B cell (primary cell): ENCODE data around the gene SLC25A26. TPM values are rescaled to one million over a fixed set of nuclear protein-coding genes. Genes with fewer than 3 reads are reported as not detected.
"Not testable (repeated sequence)": the region's sequence is repeated elsewhere in the genome, so short reads cannot be mapped to it uniquely, and the experiment has no call there.

Experiments used
- ATAC-seq: fragments of 200-7000 bp; cut with Tn5 transposase; one replicate; pipeline ENCODE4 v1.10.0; 2021; ENCODE audit warnings: low read depth, mild to moderate bottlenecking, moderate number of reproducible peaks, moderate library complexity
- CTCF ChIA-PET: fragments of 350-600 bp; sonication (Branson Sonifier 250); formaldehyde crosslinking; loops from one replicate; lab custom pipeline; 2021; ENCODE audit warnings: antibody characterized with exemption, inconsistent platforms; lab: Charles Lee
- POLR2A ChIA-PET: fragments of 350-600 bp; sonication (Branson Sonifier 250); formaldehyde crosslinking; loops from one replicate; lab custom pipeline; 2021; ENCODE audit warnings: antibody characterized with exemption; lab: Charles Lee
- DNase-seq: peaks from one replicate; pipeline ENCODE4 v3.0.0; 2013
- H2AFZ ChIP-seq: 2 replicates; pipeline ENCODE4 v1.6.1; 2012; ENCODE audit warnings: mild to moderate bottlenecking, low read depth, low read length; ENCODE audit not compliant: insufficient read depth, poor library complexity, severe bottlenecking
- H3K27ac ChIP-seq, 2 donors: 1 replicate in 1 of 2; 2 replicates in 1 of 2; pipeline ENCODE4 v1.5.1; 2012 to 2013; ENCODE audit warnings: low read length in 2 of 2, mild to moderate bottlenecking in 2 of 2, moderate library complexity in 1 of 2
- H3K27me3 ChIP-seq, 4 experiments: fragments of 200-600 bp in 1 of 4; sonication (generic) in 1 of 4; replicated peaks in 1 of 4; 1 replicate in 2 of 4; 2 replicates in 2 of 4; pipeline versions ENCODE4 v1.6.1 to v1.7.0; 2013 to 2016; ENCODE audit warnings: low read length in 3 of 4, mild to moderate bottlenecking in 2 of 4, mixed read lengths in 1 of 4, moderate library complexity in 1 of 4; ENCODE audit not compliant: insufficient read depth in 4 of 4, control insufficient read depth in 3 of 4; ENCODE audit errors: control extremely low read depth in 1 of 4
- H3K36me3 ChIP-seq, 2 experiments: replicated peaks in 1 of 2; 1 replicate in 1 of 2; 2 replicates in 1 of 2; pipeline versions ENCODE4 v1.6.1 to v1.7.1; 2013; ENCODE audit warnings: low read length in 1 of 2; ENCODE audit not compliant: insufficient read depth in 2 of 2, control insufficient read depth in 1 of 2; ENCODE audit errors: control extremely low read depth in 1 of 2, extremely low read depth in 1 of 2
- H3K4me1 ChIP-seq, 2 donors: fragments of 200-600 bp in 1 of 2; sonication (generic) in 1 of 2; 1 replicate in 1 of 2; 2 replicates in 1 of 2; pipeline versions ENCODE4 v1.5.1 to v1.6.1; 2013 to 2017; ENCODE audit warnings: low read length in 2 of 2; ENCODE audit not compliant: control insufficient read depth in 2 of 2, insufficient read depth in 2 of 2
- H3K4me2 ChIP-seq: replicated peaks from 2 replicates; pipeline ENCODE3; 2012; ENCODE audit warnings: mild to moderate bottlenecking, low read depth, low read length; ENCODE audit not compliant: poor library complexity, severe bottlenecking
- H3K4me3 ChIP-seq, 5 experiments: fragments of 200-600 bp in 1 of 5; sonication (generic) in 1 of 5; 1 replicate in 3 of 5; 2 replicates in 2 of 5; pipeline versions ENCODE4 v1.5.1 to v1.7.0; 2011 to 2016; ENCODE audit warnings: low read length in 4 of 5, mild to moderate bottlenecking in 4 of 5, low read depth in 2 of 5, control low read depth in 1 of 5, moderate library complexity in 1 of 5; ENCODE audit not compliant: insufficient read depth in 1 of 5; ENCODE audit errors: control extremely low read depth in 1 of 5, extremely low read depth in 1 of 5
- H3K79me2 ChIP-seq: fragments of 200-600 bp; sonication (generic); one replicate; pipeline ENCODE4 v1.6.0; 2016; ENCODE audit warnings: low read length; ENCODE audit not compliant: control insufficient read depth, insufficient read depth
- H3K9ac ChIP-seq: fragments of 200-600 bp; sonication (generic); 2 replicates; pipeline ENCODE4 v1.6.1; 2017; ENCODE audit warnings: mild to moderate bottlenecking, low read length, moderate library complexity
- H3K9me3 ChIP-seq, 3 donors: one replicate each; pipeline versions ENCODE4 v1.6.1 to v1.7.1; 2013; ENCODE audit warnings: low read length in 2 of 3; ENCODE audit not compliant: control insufficient read depth in 2 of 3, insufficient read depth in 1 of 3; ENCODE audit errors: control extremely low read depth in 1 of 3
- H4K20me1 ChIP-seq: 2 replicates; pipeline ENCODE4 v1.6.0; 2012; ENCODE audit warnings: mild to moderate bottlenecking, low read length; ENCODE audit not compliant: insufficient read depth, control insufficient read depth, poor library complexity, severe bottlenecking
- H3K27ac Mint-ChIP-seq: one replicate; pipeline ENCODE4 v1.8.0; 2021; ENCODE audit warnings: mixed read lengths
- H3K27me3 Mint-ChIP-seq: one replicate; pipeline ENCODE4 v1.8.0; 2021; ENCODE audit warnings: mixed read lengths
- H3K4me1 Mint-ChIP-seq: one replicate; pipeline ENCODE4 v1.8.0; 2021; ENCODE audit warnings: mixed read lengths
- H3K4me3 Mint-ChIP-seq: one replicate; pipeline ENCODE4 v1.8.0; 2021; ENCODE audit warnings: mixed read lengths
- H3K9me3 Mint-ChIP-seq: one replicate; pipeline ENCODE4 v1.8.0; 2022; ENCODE audit warnings: mixed read lengths; ENCODE audit not compliant: insufficient read depth
- CTCF ChIP-seq: fragments of 200-600 bp; IDR thresholded peaks from one replicate; pipeline ENCODE4 v1.8.0; 2022; ENCODE audit warnings: antibody characterized with exemption, mild to moderate bottlenecking
- EZH2 ChIP-seq: IDR thresholded peaks from 2 replicates; pipeline ENCODE4 v1.6.1; 2012; ENCODE audit warnings: borderline replicate concordance, low read depth, mild to moderate bottlenecking, moderate library complexity, low read length; ENCODE audit not compliant: insufficient read depth, poor library complexity, severe bottlenecking
- WGBS: methylation state at CpG from one replicate; pipeline ENCODE4 v1.1.5; 2013; ENCODE audit warnings: missing lambda C conversion rate; ENCODE audit not compliant: insufficient coverage; 5-methylcytosine and 5-hydroxymethylcytosine counted together
- intact Hi-C: fragments of 100-400 bp; cut with micrococcal nuclease; formaldehyde crosslinking; loops from one replicate; pipeline ENCODE4 v1.10.0; 2022
- polyA plus RNA-seq: library from polyadenylated mRNA; depleted of rRNA; stranded (reverse); fragments of >200 nt; gene quantifications from 2 replicates; pipeline ENCODE4 v1.2.3, GENCODE V29; 2012
- total RNA-seq, 2 donors: library from RNA; stranded (reverse); fragments of 120-200 nt in 1 of 2; gene quantifications; 1 replicate in 1 of 2; 2 replicates in 1 of 2; pipeline versions ENCODE4 v1.2.3 to v1.2.4, GENCODE V29; 2013 to 2022

Gene SLC25A26
- total and polyA plus RNA-seq, 2 donors (not counting 1 experiment from before 2014, with no cell fraction given): 22.3 to 23.8 TPM

- Histone ChIP-seq H3K4me3 (no peak overlapping the region), H3K79me2 (no peaks in the 10 kb centered on the region), H3K9me3 (peaks cover 0 to 1% (median 0%) of the 10 kb centered on the region in 3 donors), H3K9ac (no peak overlapping the region), H3K36me3 (peaks cover 0 to 5% of the 10 kb centered on the region in 2 experiments), H3K27ac (no peak overlapping the region), H3K4me2 (no peak overlapping the region), H3K27me3 (no peaks in the 10 kb centered on the region), H3K4me1 (peaks cover 10 to 12% of the 10 kb centered on the region in 2 donors), H4K20me1 (peaks cover 14% of the 10 kb centered on the region), H2AFZ (no peak overlapping the region)
- Mint-ChIP-seq H3K9me3 (peaks cover 2% of the 10 kb centered on the region), H3K4me3 (no peak overlapping the region), H3K27ac (no peak overlapping the region), H3K27me3 (no peaks in the 10 kb centered on the region), H3K4me1 (peaks cover 20% of the 10 kb centered on the region)
- DNase-seq (no peak), ATAC-seq (no peak)
- ChIA-PET POLR2A (no interaction called here), CTCF (interaction anchor here (0.8 to 3.1 kb wide), 6 partner anchors 18 to 550 kb away, joined by 3 to 17 read pairs (median 4); no protein-coding TSS in a partner anchor)
- intact Hi-C loops: no loop called here
- WGBS: no CpG with 5 or more reads among the region's 1 CpG
- TF ChIP-seq EZH2 (no peak), CTCF (no peak)
These were observed 51.2 kb downstream of the SLC25A26 start for GRCh38 chr3:66272016-66272415.

GRCh38 chr3:66274837-66275236, 54.0 kb downstream of the SLC25A26 start:
- POLR2A ChIA-PET, H3K79me2 ChIP-seq, H3K27me3 Mint-ChIP-seq, H3K27ac ChIP-seq, H3K9me3 Mint-ChIP-seq, H3K4me3 ChIP-seq, H3K4me2 ChIP-seq, H3K27me3 ChIP-seq, ATAC-seq, H3K9ac ChIP-seq, H3K36me3 ChIP-seq, H3K27ac Mint-ChIP-seq, H3K9me3 ChIP-seq, H2AFZ ChIP-seq, H4K20me1 ChIP-seq, H3K4me1 ChIP-seq, DNase-seq, H3K4me3 Mint-ChIP-seq, H3K4me1 Mint-ChIP-seq: not testable (repeated sequence)
- WGBS: no CpG with 5 or more reads among the region's 6 CpGs
- CTCF ChIA-PET: interaction anchor here (0.8 to 1.1 kb wide), 2 partner anchors 28 to 548 kb away, joined by 3 to 11 read pairs; no protein-coding TSS in a partner anchor
- intact Hi-C loops: loop anchor here (5.0 kb wide), 1 partner anchor 227 kb away; the partner anchor contains the start of gene LRIG1
